ENCODE results near the gene RPL36AL. TPM values are rescaled to one million over a fixed set of nuclear protein-coding genes. Genes with fewer than 3 reads are reported as not detected.

The RPL36AL gene
- total RNA-seq, 1 donor from 2014 or later: 135 TPM

GRCh38 chr14:49584058-49584457 lies 36.4 kb downstream of the RPL36AL start:
- intact Hi-C loops (cut with DNase I): no loop called here
- no peak for DNase-seq (ENCODE audit: low spot score)

GRCh38 chr14:49583629-49584028 lies 36.8 kb downstream of the RPL36AL start:
- no peak for DNase-seq (ENCODE audit: low spot score)
- intact Hi-C loops (cut with DNase I): no loop called here

GRCh38 chr14:49582113-49582977 lies 38.1 kb downstream of the RPL36AL start:
- DNase-seq (ENCODE audit: low spot score): no peak
- intact Hi-C loops (cut with DNase I): no loop called here

GRCh38 chr14:49581209-49582112 lies 39.0 kb downstream of the RPL36AL start:
- no peak for DNase-seq (ENCODE audit: low spot score)
- intact Hi-C loops (cut with DNase I): no loop called here

GRCh38 chr14:49579841-49580240 lies 40.6 kb downstream of the RPL36AL start:
- intact Hi-C loops (cut with DNase I): no loop called here
- no peak for DNase-seq (ENCODE audit: low spot score)

- DNase-seq (ENCODE audit: low spot score): no peak
- intact Hi-C loops (cut with DNase I): no loop called here
Measured at GRCh38 chr14:49578141-49578540, 42.3 kb downstream of the RPL36AL start.

GRCh38 chr14:49574038-49574437 lies 46.4 kb downstream of the RPL36AL start:
- DNase-seq (ENCODE audit: low spot score): no peak
- intact Hi-C loops (cut with DNase I): no loop called here

- intact Hi-C loops (cut with DNase I): no loop called here
- no peak for DNase-seq (ENCODE audit: low spot score)
Measured at GRCh38 chr14:49569281-49569680, 51.1 kb downstream of the RPL36AL start.

Other genes with a start within 250 kb of the RPL36AL start
- 612 TPM for gene RPS29, start 34.2 kb downstream of the RPL36AL start, total RNA-seq
- gene LRR1, start 21.7 kb downstream of the RPL36AL start, total RNA-seq: 4.7 TPM
- gene MGAT2, start 173 bp upstream of the RPL36AL start, total RNA-seq: 20.0 TPM
- gene DNAAF2, start 14.6 kb upstream of the RPL36AL start, total RNA-seq: 4.8 TPM
- 0.78 TPM for gene POLE2, start 67.6 kb upstream of the RPL36AL start, total RNA-seq
- 6.6 TPM for gene KLHDC1, start 72.5 kb upstream of the RPL36AL start, total RNA-seq
- gene KLHDC2, start 147.5 kb upstream of the RPL36AL start, total RNA-seq: 77.2 TPM
- 54.0 TPM for gene NEMF, start 232.2 kb upstream of the RPL36AL start, total RNA-seq